K562 (cell line): ENCODE results near the gene SH2D4B. TPM values are rescaled to one million over a fixed set of nuclear protein-coding genes. Genes with fewer than 3 reads are reported as not detected.

Source experiments
- CHD2 ChIP-seq: IDR thresholded peaks from 2 replicates; pipeline ENCODE4 v1.6.1; 2011; ENCODE audit warnings: low read depth, low read length
- CUX1 ChIP-seq: fragments of 200-800 bp; sonication (Bioruptor generic); IDR thresholded peaks from 2 replicates; pipeline ENCODE4 v1.6.1; 2016; ENCODE audit warnings: missing genetic modification characterization, missing compliant biosample characterization
- E2F1 ChIP-seq: sonication (generic); formaldehyde crosslinking; IDR thresholded peaks from 2 replicates; pipeline ENCODE4 v1.8.1; 2023; ENCODE audit warnings: mild to moderate bottlenecking, missing genetic modification reagents, moderate library complexity
- E4F1 ChIP-seq: fragments of 250-450 bp; sonication (Bioruptor Pico); IDR thresholded peaks from 2 replicates; pipeline ENCODE4 v1.5.0; 2021; ENCODE audit warnings: mild to moderate bottlenecking, borderline replicate concordance
- GTF2A2 ChIP-seq: IDR thresholded peaks from 2 replicates; pipeline ENCODE4 v1.6.1; 2016; ENCODE audit warnings: mild to moderate bottlenecking, missing genetic modification characterization, missing compliant biosample characterization
- HDAC6 ChIP-seq: IDR thresholded peaks from 2 replicates; pipeline ENCODE4 v1.6.1; 2012; ENCODE audit warnings: low read depth, mild to moderate bottlenecking, control low read depth, inconsistent platforms, low read length, moderate library complexity
- HES1 ChIP-seq: fragments of 450-650 bp; IDR thresholded peaks from 2 replicates; pipeline ENCODE4 v1.6.1; 2016; ENCODE audit warnings: low read depth, mild to moderate bottlenecking, moderate library complexity
- HOMEZ ChIP-seq: fragments of 250-450 bp; sonication (Bioruptor Pico); IDR thresholded peaks from 2 replicates; pipeline ENCODE4 v1.4.0; 2020; ENCODE audit warnings: mild to moderate bottlenecking, moderate library complexity
- KAT8 ChIP-seq: fragments of 450-650 bp; IDR thresholded peaks from 2 replicates; pipeline ENCODE4 v1.6.1; 2016; ENCODE audit warnings: low read depth, mild to moderate bottlenecking
- MTF1 ChIP-seq: fragments of 250-450 bp; sonication (Bioruptor Pico); IDR thresholded peaks from 2 replicates; pipeline ENCODE4 v1.9.0; 2021; ENCODE audit warnings: moderate library complexity, mild to moderate bottlenecking, inconsistent platforms, borderline replicate concordance
- NR1H2 ChIP-seq: sonication (generic); formaldehyde crosslinking; IDR thresholded peaks from 2 replicates; pipeline ENCODE4 v1.4.0; 2020; ENCODE audit warnings: mild to moderate bottlenecking, missing genetic modification reagents
- SOX6 ChIP-seq: fragments of 450-650 bp; IDR thresholded peaks from 2 replicates; pipeline ENCODE4 v1.6.1; 2014; ENCODE audit warnings: mild to moderate bottlenecking
- TAF1 ChIP-seq: IDR thresholded peaks from 2 replicates; pipeline ENCODE4 v1.6.1; 2011; ENCODE audit warnings: mild to moderate bottlenecking, low read length, moderate library complexity; ENCODE audit not compliant: insufficient read depth, control insufficient read depth, severe bottlenecking; ENCODE audit errors: extremely low read depth
- ZEB2 ChIP-seq: fragments of 450-650 bp; IDR thresholded peaks from 2 replicates; pipeline ENCODE4 v1.6.1; 2016
- ZNF431 ChIP-seq: sonication (generic); formaldehyde crosslinking; IDR thresholded peaks from 2 replicates; pipeline ENCODE4 v1.8.0; 2022; ENCODE audit warnings: mild to moderate bottlenecking, missing genetic modification reagents
- polyA plus RNA-seq, 8 experiments: library from polyadenylated mRNA; depleted of rRNA in 4 of 8; stranded (reverse) in 5 of 8; unstranded in 3 of 8; fragments of >200 nt; fragmentation: Nextera tagmentation in 2 of 8; fragmentation: Illumina TruSeq in 1 of 8; extraction: Ambion mirVana in 2 of 8; extraction: Trizol in 1 of 8; gene quantifications; 2 replicates each; pipeline versions ENCODE4 v1.2.1 to v1.2.3, GENCODE V29; 2011 to 2014; ENCODE audit warnings: inconsistent platforms in 1 of 8, missing spikeins in 1 of 8
- total RNA-seq, 7 experiments: library from RNA; depleted of rRNA in 6 of 7; stranded (reverse); fragments of >200 nt in 6 of 7; fragmentation: Illumina TruSeq in 2 of 7; extraction: Trizol in 2 of 7; gene quantifications; 2 replicates each; pipeline versions ENCODE4 v1.2.1 to v1.2.3, GENCODE V29; 2011 to 2021; ENCODE audit warnings: low replicate concordance in 1 of 7

SH2D4B gene
- total and polyA plus RNA-seq, 9 of the 15 experiments (the other 6 are each of a cell fraction or from before 2014, with no cell fraction given), result 0.03 to 0.14 (median 0.04) TPM; not detected in 4

- TF ChIP-seq CUX1 (CRISPR knock-in tag), result no peak
- TF ChIP-seq E2F1, result no peak
- TF ChIP-seq HDAC6, result no peak
- TF ChIP-seq SOX6, result no peak
- no peak for TF ChIP-seq E4F1 (CRISPR knock-in tag)
- no peak for TF ChIP-seq KAT8
- no peak for TF ChIP-seq ZEB2
- no peak for TF ChIP-seq TAF1
- no peak for TF ChIP-seq GTF2A2 (tag)
- no peak for TF ChIP-seq HES1
- no peak for TF ChIP-seq CHD2
- TF ChIP-seq NR1H2, result no peak
- no peak for TF ChIP-seq ZNF431 (CRISPR knock-in tag)
- no peak for TF ChIP-seq MTF1 (CRISPR knock-in tag)
- no peak for TF ChIP-seq HOMEZ (CRISPR knock-in tag)
Measured at GRCh38 chr10:80535671-80536360, 1.9 kb upstream of the SH2D4B start (continued).
